ENCODE measurements around the gene BTF3L4.
"Not testable (repeated sequence)": the region's sequence is repeated elsewhere in the genome, so short reads cannot be mapped to it uniquely, and the experiment has no call there.

The BTF3L4 gene

DNA sequence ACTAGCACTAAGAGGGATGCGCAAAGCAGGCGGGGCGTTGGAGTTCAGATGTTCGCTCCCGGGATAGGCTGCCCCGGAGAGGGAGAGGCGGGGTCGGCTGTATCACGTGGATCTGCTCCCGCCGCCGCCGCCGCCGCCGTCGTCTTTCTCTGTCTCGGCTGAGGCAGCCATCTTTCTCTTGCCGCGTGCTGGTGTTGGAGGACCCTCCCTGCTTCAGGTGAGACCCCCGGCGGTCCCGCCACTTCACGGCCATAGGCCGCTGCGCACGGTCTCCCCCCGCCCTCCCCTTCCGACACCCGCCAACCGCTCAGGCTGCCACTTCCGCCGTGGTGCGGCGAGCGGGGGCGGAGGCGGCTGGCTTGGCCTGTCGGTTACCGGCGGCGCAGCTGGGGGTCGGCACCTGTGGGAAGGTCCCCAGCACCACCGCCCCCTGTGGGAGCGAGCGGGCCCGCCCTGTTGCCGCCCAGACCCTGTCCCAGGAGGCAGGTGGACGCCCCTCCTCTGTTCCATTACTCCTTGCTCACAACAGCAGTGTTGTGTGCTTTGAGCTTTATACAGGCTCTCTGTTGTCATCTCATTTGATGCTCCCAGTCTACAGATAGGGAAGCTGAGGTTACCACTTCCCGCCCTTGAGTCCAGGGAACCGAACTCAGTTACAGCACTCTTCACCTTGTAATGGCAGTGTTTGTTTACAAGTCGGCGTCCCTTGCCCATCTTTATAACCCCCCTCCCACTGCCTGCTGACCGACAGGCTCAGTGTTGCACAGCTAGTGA is at the start of gene BTF3L4:
Gene BTF3L4 (plus strand): TSS at position 133 of the 774 bp plus-strand sequence. CDS start 3,553 bp downstream, outside the sequence.
- peak; percentile 96 for DNase-seq

DNA sequence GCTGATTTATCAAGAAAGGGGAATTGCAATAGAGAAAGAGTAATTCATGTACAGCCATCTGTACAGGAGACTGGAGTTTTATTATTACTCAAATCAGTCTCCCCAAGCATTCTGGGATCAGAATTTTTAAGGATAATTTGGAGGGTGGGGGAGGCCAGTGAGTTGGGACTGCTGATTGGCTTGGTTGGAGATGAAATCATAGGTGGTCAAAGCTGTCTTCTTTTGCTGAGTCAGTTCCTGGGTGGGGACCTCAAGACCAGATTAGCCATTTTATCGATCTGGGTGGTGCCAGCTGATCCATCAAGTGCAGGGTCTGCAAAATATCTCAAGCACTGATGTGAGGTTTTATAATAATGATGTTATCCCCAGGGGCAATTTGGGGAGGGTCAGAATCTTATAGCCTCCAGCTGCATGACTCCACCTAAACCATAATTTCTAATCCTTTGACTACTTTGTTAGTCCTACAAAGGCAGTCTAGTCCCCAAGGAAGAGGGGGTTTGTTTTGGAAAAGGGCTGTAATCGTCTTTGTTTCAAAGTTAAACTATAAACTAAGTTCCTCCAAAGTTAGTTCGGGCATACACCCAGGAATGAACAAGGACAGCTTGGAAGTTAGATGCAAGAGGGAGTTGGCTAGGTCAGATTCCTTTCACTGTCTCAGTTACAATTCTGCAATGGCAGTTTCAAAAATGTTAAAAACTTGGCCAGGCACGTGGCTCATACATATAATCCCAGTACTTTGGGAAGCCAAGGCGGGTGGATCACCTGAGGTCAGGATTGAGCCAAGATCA is 48.7 kb upstream of the BTF3L4 start:
- DNase-seq, result no peak

DNA sequence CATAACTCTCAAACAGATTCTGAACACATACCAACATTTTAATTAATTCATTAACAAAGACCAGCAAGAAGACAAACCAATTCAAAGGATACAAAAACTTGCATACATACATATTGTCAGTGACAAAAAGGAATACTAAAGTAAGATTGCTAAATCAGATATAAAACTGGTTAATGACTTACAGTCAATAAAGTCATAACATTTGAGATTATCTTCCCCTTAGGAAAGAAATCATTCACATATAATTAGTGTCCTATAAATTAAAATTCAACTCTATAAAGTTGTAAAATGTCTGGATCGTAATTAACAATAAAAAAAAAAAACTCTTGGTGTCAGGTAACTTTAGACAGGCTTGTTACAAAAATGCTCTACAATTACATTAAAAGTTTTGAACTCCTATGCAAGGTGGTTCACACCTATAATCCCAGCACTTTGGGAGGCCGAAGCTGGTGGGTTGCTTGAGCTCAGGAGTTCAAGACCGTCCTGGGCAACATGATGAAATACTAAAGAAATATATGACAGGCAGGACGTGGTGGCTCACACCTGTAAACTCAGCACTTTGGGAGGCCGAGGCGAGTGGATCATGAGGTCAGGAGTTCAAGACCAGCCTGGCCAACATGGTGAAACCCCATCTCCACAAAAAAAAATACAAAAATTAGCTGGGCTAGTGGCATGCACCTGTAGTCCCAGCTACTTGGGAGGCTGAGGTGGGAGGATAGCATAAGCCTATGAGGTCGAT is 47.9 kb upstream of the BTF3L4 start:
- no peak for DNase-seq

DNA sequence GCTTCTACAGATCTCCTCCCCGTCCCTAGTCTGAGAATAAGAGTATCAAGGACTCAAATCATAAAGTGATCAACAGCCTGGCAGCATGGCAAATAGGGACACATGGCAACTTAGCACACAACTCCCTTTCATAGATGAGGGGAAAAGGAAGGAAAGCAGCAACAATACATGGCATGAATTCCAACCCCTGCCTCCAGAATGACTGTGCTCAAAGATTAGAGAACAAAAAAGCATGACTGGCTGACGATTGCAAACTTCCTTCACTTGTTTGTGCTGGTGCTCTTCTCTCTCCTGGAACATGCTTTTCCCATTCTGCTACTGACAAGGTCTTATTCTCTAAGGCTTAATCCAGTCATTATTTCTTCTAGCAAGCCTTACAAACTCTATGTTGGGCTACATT is 34.0 kb upstream of the BTF3L4 start:
- no peak for DNase-seq

DNA sequence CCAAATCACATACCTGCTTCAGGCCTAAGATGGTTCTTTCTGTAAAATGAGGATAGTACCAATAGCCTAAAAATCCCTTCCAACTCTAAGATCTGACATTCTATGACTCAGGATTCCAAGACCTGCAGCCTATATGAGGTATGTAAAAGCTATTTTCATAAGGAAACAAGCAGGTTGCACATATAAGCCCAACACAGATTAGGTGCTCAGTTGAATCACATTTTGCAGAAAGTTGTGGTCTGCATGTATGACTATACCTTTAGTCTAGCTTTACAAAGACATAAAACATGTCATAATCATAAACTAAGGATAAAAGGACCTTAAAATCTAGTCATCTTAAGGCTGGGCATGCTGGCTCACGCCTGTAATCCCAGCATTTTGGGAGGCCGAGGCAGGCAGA is 29.8 kb upstream of the BTF3L4 start:
- DNase-seq, result no peak

DNA sequence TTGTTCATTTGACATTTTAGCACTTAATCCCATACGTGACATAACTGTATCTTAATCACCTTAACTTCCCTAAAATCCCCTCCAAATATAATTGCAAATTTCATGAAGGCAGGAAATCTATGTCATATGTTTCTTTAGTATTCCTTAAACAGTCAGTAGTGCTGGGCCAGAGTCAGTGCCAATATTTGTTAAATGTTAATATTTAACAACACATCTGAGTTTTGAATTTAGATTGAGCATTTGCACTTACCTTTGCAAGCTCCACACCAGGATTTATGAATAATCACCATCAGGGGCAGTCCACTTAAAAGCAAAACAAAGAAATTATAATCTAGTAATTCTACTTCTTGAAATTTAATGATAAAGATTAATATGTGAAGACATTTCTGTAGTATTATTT is 27.8 kb upstream of the BTF3L4 start:
- DNase-seq, result no peak

DNA sequence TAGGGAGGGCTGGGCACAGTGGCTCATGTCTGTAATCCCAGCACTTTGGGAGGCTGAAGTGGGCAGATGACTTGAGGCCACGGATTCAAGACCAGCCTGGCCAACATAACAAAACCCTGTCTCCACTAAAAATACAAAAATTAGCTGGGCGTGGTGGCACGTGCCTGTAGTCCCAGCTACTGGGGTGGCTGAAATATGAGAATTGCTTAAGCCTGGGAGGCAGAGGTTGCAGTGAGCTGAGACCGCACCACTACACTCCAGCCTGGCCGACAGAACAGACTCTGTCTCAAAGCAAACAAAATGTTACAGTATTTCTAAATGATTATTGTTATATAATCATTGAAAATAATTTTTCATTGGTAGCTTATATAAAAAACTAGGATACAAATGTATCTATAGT is 27.3 kb upstream of the BTF3L4 start:
- DNase-seq, result not testable (repeated sequence)

DNA sequence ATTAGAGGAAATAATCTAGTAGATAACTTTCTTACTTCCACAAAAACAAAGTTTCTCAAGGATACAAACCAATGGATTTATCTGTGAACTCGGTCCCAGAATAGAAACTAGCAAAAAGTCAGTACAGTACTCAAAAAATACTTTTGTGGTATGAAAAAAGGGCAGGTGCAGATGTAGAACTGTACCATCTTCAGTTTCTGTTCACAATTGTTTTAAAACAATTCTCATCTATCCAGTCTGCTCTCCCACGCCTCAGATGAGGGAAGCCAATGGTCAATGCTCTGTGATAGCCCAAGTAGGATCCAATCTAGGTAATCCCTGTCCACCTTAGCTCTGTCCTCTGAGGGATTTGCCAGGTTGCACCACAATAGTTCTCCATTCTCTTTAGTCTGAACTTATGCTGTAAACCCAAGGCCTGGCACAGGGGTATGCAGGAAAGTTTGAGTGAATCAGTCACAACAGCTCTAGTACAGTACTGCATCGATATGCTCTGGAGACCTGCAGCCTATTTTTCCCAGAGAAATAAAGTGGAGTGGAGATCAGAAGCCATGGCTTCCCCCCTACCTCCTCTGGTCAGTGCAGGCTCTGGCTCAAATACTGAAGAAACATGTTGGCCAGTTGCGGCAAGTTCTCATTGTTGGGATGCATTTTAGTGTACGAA is 23.8 kb upstream of the BTF3L4 start:
- no peak for DNase-seq

DNA sequence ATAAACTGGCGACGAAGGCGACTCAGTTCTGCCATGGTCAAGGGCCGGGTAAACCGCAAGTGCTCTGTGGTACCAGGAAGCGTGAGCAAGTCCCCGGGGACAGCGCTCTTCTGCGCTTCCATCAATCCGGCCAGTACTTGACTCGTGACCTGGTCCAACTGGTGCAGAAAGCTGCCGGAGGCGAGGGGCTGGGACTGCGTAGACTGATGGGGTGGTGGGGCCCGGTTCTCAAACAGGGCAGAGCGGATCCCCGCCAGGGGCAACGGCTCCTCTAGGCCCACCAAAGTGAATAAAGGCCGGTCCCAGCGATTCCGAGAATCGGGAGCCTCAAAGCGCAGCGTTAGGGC is 23.3 kb upstream of the BTF3L4 start:
- DNase-seq, result no peak

DNA sequence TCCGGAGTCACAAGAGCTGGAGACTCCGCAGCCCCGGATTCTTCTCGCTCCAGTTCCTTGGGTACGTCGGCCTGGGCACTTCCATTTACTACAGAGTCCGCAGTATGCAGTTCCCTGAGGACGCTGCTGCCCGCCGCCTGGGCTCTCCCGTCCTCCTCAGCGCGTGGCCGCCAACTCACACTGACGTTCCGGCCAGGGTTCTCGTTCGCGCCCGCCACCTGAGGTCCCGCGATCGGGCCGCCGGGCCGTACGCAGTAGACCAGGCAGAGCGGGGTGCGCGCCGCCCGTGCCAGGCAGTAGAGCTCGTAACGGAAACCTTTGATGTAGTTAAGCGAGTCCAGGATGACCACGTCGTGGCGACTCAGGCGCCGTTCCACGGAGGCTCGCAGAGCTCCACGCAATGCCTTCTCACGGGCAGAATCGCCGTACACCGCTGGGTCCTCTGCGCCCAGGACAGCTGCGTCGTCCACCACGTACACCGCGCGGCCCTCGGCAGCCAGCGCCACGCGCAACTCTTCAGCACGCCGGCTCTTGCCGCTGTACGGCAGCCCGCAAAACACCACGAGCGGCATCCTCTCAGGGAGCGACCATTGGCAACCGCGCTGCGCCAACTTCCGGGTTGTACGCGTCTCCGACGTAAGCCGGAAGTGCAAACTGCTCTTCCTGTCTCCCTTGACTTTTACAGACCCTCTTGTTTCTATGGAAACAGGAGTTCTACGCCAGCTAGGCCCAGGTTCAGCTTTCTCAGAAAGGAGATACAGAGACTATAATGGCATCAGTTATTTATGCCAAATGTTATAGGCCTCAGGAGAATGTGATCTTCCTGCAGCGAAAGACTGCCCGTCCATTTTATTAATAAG is 22.7 kb upstream of the BTF3L4 start, which contains the start of gene KTI12:
Gene KTI12 (minus strand): TSS at position 621 of the 860 bp plus-strand sequence. CDS start 49 bp downstream, at position 572.
- DNase-seq, result peak; percentile 96

DNA sequence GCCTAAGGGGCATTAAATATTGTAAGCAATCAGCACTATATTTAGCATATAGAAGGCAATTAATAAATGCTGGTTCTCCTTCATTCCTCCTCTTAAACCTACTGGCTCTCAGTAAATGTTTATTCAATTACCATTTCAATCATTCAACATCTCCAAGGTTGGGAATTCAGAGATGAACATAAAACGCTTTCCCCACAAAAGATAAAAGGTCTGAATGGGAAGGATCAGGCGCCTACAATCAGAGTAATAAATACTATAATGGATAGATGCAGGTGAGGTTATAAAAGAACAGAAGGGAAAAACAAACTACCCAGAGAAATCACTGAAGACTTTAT is 22.1 kb upstream of the BTF3L4 start:
- no peak for DNase-seq

DNA sequence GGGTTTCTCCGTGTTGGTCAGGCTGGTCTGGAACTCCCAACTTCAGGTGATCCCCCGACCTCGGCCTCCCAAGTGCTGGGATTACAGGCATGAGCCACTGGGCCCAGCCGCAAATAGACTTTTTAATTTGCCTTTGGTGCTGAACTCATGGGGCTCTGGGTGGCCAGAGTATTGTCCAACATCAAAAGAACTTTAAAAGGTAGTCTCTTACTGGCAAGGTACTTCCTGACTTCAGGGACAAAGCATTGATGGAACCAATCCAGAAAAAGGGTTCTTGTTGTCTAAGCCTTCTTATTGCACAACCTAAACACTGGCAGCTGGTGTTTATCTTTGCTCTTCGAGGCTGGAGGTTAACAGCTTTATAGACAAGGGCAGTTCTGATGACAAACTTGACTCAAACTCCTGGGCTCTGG is 18.7 kb upstream of the BTF3L4 start:
- no peak for DNase-seq

DNA sequence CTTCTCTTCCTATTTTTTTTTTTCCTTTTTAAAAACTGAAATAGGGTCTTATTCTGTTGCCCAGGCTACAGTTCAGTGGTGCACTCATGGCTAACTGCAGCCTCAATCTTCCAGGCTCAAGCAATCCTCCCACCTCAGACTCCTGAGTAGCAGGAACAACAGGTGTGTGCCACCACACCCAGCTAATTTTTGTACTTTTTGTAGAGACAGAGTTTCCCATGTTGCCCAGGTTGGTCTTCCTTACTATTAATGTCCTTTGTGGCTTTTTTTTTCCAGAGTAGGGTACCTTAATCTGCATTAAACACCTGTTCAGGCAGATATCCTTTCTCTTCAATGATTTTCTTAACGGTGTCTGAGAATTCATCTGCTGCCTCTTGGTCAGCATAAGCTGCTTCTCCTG is 18.2 kb upstream of the BTF3L4 start:
- no peak for DNase-seq

DNA sequence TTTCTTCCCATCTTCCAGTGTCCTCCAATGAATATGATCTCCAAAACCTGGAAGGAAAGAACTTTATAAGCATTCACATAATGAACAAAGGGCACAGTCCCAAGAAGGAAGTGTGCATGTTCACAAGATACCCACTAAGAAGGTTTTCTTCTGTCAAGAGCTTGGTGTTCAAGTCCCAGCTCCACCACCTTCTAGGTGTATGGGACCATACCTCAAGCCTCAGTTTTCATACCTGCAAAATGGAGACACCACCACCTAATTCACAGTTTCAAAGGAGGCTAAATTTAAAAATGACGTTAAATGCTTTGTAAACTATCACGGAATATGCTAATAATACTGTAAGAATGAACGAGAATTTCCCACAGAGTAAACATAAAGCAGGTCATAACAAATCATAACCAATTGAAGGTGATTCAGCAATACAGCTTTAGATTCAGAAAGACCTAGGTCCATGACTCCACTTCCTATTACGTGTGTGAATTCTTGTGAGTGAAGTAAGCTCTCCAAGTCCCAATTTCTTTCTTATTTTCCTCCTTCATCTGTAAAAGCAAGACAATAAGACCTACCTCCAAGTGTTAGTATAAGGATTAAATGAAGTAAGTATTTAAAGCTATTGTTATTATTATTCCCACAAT is 14.4 kb upstream of the BTF3L4 start:
- no peak for DNase-seq

DNA sequence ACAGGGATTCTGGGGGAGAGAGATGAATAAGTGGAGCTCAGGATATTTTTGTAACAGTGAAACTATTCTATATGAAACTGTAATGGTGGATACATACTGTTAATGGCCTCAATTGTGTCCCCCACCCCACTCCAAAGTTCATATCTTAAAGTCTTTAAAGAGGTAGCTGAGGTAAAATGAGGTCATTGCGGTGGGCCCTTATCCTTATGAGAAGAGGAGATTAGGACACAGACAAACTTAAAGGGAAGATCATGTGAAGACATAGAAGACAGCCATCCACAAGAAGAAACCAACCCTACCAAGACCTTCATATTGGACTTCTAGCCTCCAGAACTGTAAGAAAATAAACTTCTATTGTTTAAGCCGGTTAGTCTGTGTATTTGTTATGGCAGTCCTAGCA is 10.9 kb upstream of the BTF3L4 start:
- no peak for DNase-seq

DNA sequence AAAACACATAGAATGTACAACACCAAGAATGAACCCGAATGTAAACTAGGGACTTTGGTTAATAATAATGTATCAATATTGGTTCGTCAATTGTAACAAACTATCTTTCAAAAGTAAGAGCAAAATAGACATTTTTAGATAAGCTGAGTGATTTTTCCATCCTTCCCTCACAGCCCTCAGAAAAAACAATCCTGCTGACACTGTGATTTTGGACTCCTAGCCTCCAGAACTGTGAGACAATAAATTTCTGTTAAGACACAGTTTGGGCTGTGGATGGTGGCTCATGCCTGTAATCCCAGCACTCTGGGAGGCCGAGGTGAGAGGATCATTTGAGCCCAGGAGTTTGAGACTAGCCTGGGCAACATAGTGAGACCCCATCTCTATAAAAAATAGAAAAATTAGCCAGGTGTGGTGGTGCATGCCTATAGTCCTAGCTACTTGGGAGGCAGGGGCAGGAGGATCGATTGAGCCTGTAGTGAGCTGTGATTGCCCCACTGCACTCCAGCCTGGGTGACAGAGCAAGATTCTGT is 10.4 kb upstream of the BTF3L4 start:
- not testable (repeated sequence) for DNase-seq

DNA sequence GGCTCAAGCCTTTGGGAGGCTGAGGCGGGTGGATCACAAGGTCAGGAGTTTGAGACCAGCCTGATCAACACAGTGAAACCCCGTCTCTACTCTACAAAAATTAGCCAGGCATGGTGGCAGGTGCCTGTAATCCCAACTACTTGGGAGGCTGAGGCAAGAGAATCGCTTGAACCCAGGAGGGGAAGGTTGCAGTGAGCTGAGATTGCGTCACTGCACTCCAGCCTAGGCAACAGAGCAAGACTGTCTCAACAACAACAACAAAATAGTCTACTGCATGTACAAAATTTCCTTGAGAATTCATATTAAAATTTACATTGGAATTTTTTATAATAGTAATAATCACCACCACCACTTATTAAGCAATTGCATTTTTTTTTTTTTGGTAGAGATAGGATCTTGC is 6.8 kb upstream of the BTF3L4 start:
- DNase-seq, result not testable (repeated sequence)

DNA sequence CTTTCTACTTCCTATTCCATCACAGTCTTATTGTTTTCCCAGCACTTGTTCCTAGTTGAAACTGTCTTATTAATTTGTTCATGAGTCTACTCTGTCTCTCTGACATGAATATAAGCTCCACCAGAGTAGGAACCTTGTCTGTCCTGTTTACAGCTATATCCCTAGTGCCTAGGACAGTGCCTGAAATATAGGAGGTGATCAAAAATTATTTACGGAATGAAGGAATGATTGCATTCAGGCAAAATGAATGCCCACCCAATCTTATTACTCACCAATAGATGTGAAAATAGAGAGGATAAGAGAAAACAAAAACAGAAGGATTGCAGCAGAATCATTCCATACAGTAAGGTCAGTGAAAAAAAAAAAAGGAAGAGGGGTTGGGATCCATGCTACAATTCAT is 2.2 kb upstream of the BTF3L4 start:
- no peak for DNase-seq

DNA sequence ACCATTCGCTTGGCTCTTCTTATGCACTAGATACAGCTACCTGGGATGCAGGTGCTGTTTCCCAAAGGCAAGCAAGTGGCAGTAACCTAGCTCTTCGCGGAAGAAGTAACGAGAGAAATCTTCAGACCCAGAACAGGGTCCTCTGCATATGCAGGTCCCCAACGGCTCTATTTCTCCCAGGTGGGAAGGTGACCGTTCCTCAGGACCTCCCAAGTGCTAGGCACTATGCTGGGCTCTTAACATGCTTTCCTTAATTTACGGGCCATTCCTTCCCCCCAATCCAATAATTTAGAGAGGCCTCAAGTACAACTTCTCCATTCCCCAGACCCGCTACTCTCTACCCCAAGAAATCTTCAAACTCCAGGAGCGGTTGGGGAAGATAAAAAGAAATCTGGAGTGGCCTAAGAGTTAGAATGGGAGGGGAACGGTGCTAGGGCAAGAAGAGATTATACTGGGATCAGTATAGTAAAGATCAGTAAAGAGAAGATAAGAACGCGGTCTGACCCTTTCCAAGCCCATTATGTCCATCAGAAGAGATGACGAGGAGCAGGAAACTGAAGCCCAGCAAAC is 1.5 kb upstream of the BTF3L4 start:
- no peak for DNase-seq

DNA sequence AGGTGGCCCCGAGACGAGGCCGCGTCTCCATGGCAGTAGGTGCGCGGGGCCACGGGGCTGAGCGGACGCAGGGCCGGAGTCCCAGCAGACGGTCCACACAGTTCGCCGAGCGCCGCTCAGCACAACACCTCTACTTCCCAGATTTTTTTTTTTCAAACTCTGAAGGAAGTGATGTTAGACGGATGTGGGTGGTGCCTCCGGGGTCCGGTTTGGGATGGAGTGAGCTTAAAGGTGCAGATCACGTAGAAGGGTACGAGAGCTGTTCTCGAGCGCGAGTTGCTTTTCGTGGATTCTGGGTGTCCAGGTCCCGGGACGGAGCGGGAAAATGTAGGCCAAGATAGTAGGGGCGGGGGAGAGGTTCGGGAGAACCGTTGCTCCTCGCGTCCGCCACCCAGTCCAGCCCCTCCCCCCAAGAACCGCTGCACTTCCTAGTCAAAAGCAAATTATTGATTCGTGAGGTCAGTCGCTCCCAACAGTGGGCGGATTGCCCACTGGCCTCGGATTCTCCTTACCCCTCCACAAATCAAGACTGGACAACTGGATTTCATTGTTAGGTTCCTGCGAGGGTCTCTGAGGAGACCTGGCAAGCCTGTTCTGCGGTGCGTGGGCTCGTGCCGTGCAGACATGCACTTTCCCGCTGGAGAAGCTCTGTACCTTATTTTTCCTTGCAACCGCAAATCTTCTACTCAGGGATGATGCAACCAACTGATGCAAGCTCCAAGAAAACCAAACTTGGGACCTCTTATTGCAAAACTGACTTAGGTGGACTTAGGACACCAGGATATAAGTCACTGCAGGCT is 829 bp upstream of the BTF3L4 start, which contains the start of gene TXNDC12:
Gene TXNDC12 (minus strand): TSS at position 126 of the 800 bp plus-strand sequence. CDS start 95 bp downstream, at position 31.
- peak; percentile 90 for DNase-seq
